NCI-H187 (cell line): ENCODE results near the gene HAUS5.
"Not testable (repeated sequence)": the region's sequence is repeated elsewhere in the genome, so short reads cannot be mapped to it uniquely, and the experiment has no call there.

ENCODE experiments used
- DNase-seq, 2 experiments: peaks; one replicate each; lab custom pipeline; 2025; lab: John Stamatoyannopoulos, UW

HAUS5 gene

GRCh38 chr19:35642798-35643254, 30.3 kb downstream of the HAUS5 start:
- DNase-seq, result no peak

GRCh38 chr19:35643255-35644205, 31.0 kb downstream of the HAUS5 start:
- peak; percentile 86 to 91 for DNase-seq

DNA sequence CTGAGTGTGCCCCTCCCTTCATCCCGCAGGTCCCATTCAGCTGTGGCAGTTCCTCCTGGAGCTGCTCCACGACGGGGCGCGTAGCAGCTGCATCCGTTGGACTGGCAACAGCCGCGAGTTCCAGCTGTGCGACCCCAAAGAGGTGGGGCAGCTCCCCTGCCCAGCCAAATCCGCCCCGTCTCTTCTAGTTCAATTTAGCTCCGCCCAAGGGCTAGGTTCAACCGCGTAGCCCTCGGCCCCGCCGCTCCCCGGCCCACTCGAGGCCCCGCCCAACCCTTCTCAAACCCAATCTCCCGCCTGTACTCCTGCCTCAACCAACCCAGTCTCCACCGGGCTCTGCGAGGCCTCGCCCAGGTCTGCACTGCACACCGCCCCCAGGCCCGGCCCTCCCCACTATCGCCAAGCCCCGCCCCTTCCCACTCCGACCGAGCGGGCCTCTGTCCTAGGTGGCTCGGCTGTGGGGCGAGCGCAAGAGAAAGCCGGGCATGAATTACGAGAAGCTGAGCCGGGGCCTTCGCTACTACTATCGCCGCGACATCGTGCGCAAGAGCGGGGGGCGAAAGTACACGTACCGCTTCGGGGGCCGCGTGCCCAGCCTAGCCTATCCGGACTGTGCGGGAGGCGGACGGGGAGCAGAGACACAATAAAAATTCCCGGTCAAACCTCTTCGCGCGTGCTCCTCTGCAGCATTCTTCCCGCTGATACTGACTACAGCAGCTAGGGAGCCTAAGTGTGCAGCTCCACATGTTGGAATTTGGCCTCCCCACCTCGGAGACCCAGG, 31.9 kb downstream of the HAUS5 start:
- peak; percentile 86 to 98 for DNase-seq

GRCh38 chr19:35644987-35645679, 32.6 kb downstream of the HAUS5 start:
- peak; percentile 8 to 55 for DNase-seq

DNA sequence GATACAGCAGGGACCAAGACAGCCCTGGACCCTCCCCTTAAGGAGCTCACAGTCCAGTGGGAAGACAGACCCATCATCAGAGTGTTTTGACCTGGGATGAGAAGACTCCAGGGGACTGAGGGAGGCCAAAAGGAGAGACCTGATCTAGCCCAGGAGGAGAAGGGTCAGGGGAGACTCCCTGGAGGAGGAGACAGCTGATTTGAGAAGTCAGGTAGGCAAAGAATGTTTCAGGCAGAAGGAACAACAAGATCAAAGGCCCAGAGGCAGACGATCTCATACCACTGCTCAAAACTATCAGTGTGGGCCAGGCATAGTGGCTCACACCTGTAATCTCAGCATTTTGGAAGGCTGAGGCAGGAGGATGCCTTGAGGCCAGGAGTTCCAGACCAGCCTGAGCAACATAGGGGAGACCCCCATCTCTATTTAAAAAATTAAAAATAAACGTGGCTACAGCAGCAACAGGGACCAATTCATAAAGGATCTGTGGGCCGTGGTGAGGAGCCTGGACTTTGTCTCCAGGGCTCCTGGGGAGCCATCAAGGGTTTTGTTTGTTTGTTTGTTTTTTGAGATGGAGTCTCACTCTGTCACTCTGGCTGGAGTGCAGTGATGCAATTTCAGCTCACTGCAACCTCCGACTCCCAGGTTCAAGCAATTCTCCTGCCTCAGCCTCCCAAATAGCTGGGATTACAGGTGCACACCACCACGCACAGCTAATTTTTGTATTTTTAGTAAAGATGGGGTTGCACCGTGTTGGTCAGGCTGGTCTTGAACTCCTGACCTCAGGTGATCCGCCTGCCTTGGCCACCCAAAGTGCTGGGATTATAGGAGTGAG, 33.4 kb downstream of the HAUS5 start:
- no peak for DNase-seq

DNA sequence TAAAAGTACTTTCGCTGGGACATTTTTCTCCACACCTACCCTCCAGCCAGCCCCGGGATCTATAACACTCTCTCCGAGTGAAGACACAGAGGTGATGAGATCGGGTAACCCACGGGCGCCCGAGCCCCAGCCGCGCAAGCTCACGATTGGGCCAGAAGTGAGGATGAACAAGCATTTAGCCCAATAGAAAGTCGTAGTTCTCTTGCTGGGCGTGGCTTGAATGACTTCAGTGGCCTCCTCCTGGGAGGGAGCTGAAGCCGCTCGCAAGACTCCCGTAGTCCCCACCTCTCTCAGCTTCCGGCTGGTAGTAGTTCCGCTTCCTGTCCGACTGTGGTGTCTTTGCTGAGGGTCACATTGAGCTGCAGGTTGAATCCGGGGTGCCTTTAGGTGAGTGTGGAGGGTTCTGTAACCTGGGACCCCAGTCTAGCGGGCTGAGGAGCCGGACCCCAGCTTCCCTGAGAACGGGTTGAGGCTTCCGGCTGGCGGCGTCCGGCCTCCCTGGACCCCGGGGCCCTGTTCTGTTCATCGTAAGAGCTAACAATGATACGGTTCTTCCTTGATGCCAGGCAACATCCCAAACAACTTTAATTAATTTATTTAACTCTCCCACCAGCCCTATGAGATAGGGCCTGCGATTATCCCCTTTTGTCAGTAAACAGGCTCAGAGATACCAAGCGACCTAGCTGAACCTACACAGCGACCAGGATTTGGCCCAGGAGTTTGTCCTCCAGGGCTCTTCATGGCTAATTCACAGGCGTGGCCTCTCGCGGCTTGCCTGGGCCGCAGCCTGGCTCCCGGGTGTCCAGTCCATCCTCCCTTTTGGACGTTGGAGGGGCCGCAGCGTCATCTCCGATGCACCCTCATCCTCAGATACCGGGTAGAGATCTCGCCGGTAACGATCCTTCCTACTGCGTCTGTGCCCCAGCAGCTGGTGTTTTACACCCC, 35.8 kb downstream of the HAUS5 start, which contains the start of gene COX6B1:
TSS of gene COX6B1 (plus strand) at position 307 of the 945 bp plus-strand sequence. CDS start 2,921 bp downstream, outside the sequence.
- DNase-seq, result peak; percentile 86 to 96

DNA sequence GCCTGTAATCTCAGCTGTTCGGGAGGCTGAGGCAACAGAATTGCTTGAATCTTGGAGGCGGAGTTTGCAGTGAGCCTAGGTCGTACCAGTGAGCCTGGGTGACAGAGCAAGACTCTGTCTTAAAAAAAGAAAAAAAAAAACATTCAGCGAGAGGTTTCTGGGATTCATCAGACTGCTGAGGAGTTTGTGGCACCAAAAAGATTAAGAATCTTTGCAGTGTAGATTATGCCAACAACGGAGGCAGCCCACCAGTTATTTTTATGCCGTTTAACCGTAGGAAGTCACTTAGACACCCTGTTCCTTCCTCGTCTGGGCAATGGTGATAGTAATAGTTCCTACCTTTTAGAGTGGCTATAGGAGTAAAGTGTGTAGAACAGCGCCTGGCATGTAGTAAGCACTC, 38.0 kb downstream of the HAUS5 start:
- no peak for DNase-seq

- not testable (repeated sequence) for DNase-seq
These were observed 42.3 kb downstream of the HAUS5 start for GRCh38 chr19:35654828-35655227.

- DNase-seq, result no peak
These were observed 43.1 kb downstream of the HAUS5 start for GRCh38 chr19:35655600-35655999.

GRCh38 chr19:35656700-35657099, 44.2 kb downstream of the HAUS5 start:
- DNase-seq, result no peak

DNA sequence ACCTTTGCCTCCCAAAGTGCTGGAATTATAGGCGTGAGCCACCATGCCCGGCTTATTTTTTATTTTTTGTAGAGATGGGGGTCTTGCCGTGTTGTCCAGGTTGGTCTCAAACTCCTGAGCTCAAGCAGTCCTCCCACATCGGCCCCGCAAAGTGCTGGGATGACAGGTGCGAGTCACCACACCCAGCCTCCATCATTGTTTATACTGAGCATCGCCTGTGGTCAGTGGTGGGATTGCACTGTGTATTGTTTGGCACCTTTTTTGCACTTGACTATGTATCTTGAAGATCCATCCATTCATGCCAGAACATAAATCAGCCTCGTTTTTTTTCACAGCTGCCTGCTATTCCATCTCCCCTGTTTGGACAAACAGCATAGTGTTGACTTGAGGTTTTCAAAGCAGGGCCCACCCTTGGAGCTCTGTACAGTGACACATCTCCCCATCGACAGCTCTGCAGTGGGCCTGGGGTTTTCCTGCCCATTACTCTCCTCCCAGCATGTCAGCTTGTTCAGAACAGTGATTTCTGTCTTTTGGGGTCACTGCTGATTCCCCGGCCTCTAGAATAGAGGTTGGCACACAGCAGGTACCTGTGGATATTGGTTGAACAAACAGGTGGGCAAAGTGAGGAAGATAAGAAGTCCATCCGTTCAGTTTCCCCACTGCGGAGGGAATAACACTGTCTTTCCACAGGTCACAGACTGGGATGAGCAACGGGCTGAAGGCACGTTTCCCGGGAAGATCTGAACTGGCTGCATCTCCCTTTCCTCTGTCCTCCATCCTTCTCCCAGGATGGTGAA, 45.6 kb downstream of the HAUS5 start:
- no peak for DNase-seq

DNA sequence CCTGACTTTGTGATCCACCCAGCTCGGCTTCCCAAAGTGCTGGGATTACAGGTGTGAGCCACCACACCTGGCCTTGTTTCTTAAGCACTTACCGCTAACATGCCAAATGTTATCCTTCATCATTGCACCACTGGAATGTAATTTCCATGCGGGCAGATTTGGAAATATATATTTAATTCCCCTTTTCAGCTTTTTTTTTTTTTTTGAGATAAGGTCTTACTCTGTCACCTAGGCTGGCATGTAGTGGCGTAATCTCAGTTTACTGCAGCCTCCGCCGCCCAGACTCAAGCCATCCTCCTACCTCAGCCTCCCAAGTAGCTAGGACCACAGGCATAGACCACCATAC, 49.4 kb downstream of the HAUS5 start:
- DNase-seq, result no peak

- no peak for DNase-seq
These were observed 51.4 kb downstream of the HAUS5 start for GRCh38 chr19:35663981-35664380.

- no peak for DNase-seq
These were observed 52.6 kb downstream of the HAUS5 start for GRCh38 chr19:35665157-35665556.

- no peak for DNase-seq
These were observed 53.1 kb downstream of the HAUS5 start for GRCh38 chr19:35665604-35666003.

GRCh38 chr19:35666251-35666913, 53.8 kb downstream of the HAUS5 start, which contains the start of gene UPK1A:
Gene UPK1A (plus strand): TSS chr19:35666517. CDS start chr19:35666813, 296 bp downstream.
- no peak for DNase-seq

GRCh38 chr19:35669566-35669965, 57.0 kb downstream of the HAUS5 start:
- DNase-seq, result no peak

- no peak for DNase-seq
These were observed 57.4 kb downstream of the HAUS5 start for GRCh38 chr19:35669974-35670373.

DNA sequence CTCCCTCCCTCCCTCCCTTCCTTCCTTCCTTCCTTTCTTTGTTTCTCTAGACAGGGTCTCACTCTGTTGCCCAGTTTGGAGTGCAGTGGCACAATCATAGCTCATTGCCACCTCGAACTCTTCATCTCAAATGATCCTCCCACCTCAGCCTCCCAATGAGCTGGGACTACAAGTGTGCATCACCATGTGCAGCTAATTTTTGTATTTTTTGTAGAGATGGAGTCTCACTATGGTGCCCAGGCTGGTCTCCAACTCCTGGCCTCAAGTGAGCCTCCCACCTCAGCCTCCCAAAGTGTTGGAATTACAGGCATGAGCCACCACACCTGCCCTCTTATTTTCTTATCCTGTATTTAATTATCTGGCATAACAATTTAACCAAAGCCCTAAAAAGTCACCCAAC, 58.2 kb downstream of the HAUS5 start:
- no peak for DNase-seq
